CD4-positive, alpha-beta T cell treated with Interferon gamma for 1 hour (primary cell): ENCODE measurements around the gene TYW1.
"Not testable (repeated sequence)": the region's sequence is repeated elsewhere in the genome, so short reads cannot be mapped to it uniquely, and the experiment has no call there.

Source experiments
- DNase-seq: peaks from one replicate; pipeline ENCODE4 v3.0.0-alpha.2; 2020

Gene TYW1, protein sequence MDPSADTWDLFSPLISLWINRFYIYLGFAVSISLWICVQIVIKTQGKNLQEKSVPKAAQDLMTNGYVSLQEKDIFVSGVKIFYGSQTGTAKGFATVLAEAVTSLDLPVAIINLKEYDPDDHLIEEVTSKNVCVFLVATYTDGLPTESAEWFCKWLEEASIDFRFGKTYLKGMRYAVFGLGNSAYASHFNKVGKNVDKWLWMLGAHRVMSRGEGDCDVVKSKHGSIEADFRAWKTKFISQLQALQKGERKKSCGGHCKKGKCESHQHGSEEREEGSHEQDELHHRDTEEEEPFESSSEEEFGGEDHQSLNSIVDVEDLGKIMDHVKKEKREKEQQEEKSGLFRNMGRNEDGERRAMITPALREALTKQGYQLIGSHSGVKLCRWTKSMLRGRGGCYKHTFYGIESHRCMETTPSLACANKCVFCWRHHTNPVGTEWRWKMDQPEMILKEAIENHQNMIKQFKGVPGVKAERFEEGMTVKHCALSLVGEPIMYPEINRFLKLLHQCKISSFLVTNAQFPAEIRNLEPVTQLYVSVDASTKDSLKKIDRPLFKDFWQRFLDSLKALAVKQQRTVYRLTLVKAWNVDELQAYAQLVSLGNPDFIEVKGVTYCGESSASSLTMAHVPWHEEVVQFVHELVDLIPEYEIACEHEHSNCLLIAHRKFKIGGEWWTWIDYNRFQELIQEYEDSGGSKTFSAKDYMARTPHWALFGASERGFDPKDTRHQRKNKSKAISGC

DNA sequence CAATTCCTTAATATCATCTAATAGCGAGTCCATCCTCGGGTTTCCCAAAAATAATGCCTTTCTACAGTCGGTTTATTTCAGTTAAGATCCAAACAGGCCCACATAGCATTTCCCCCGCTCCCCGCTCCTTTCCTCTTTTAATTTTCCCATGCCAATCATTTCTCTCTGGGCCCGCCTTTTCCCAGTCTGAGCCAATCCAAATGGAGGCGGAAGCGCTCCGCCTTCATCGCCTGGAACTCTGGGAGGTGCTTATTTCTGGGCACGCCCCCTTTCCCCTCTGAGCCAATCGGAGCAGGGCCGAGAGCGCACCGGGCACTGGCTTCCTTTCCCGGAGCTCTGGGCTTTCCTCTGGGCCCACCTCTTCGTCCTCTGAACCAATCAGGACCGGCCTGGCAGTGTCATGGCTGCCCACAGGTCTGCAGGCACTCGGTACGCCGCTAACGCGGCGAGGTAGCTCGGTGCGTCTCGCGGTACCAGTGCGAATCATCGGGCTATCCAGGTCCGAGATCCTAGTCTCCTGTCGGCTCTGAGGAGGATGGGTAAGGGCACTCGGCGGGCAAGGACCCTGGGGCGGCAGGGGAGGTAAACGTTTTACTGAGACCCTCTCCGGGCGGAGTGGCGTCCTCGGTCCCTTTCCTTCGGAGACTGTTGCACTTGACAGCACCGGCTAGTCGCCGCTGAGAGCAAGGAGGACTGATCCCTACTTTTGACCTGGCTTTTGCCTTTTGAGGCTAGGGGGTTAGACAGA is at the start of gene TYW1:
Gene TYW1 (plus strand): TSS at position 390 of the 748 bp plus-strand sequence. CDS start 146 bp downstream, at position 536.
- DNase-seq: peak; percentile 98

DNA sequence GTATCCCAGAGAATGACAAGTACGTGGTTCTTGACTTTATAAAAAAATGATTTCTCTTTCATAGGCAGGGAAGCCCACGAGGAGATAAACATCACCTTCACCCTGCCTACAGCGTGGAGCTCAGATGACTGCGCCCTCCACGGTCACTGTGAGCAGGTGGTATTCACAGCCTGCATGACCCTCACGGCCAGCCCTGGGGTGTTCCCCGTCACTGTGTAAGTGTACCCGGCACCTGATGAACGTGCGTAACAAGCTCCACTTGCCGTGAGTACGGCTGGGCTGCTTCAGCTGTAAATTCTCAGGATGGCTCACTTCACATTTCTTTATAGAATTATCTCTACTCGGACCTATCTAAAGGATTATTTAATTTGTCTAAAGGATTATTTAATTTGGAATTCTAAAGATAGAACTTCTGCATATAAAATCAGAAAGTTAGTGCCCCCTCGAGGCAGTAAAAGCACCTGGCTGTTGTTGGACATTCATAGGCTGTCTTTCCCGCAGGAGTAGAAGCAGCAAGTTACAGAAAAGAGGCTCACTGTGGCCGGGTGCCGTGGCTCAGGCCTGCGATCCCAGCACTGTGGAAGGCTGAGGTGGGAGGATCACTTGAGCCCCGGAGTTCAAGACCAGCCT is 48.0 kb upstream of the TYW1 start:
- DNase-seq: no peak

DNA sequence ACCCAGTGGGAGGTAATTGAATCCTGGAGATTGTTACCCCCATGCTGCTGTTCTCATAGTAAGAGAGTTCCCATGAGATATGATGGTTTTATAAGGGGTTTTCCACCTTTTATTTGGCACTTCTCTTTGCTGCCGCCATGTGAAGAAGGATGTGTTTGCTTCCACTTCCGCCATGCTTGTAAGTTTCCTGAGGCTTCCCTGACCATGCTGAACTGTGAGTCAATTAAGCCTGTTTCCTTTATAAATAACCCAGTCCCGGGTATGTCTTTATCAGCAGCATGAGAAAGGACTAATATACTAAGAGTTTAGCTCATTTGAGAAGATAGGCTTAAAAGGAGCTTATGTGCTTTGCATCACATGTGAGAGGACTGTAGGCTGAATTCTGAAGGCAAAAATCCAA is 46.3 kb upstream of the TYW1 start:
- DNase-seq: no peak

DNA sequence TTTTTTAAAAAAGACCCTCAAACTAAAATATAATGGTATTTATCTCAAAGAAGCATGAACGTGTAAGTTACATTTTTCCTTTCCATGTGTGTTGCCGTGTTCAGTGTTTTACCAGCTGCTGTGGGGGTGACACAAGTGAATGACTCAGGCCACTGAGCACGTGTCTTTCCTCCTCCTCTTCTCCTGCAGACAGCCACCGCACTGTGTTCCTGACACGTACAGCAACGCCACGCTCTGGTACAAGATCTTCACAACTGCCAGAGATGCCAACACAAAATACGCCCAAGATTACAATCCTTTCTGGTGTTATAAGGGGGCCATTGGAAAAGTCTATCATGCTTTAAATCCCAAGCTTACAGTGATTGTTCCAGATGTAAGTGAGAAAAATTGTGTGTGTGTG is 45.9 kb upstream of the TYW1 start:
- no peak for DNase-seq

DNA sequence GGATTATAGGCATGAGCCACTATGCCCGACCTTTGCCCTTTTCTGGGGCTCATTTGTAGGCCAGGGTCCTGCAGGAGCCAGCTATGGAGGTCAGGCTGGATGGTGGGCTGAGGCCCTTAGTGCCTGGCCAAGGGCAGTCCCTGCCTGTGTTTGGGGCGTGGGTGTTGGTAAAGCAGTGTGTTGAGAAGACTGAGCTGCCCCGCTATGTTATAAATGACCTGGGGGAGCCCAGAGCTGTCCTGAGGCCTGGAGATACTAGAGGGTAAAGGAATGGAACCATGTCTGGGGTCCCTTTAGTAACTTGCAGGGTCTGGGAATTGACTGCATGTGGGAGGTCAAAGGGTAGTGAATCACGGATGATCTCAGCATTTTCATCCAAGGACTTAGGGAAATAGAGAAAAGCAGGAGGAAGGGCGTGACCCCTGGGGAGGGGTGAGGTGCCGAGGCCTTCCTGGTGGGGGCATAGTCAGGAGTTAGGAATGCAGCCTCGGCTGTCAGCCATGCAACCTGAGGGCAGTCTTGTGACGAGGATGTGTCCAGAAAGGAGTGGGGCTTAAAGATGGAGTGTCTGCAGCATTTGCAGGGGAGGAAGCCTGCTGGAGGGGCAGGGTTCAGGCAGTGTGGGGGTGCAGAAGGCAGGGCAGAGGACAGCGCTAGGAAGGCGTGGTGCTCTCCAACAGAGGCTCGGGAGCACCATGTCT is 44.1 kb upstream of the TYW1 start:
- no peak for DNase-seq

DNA sequence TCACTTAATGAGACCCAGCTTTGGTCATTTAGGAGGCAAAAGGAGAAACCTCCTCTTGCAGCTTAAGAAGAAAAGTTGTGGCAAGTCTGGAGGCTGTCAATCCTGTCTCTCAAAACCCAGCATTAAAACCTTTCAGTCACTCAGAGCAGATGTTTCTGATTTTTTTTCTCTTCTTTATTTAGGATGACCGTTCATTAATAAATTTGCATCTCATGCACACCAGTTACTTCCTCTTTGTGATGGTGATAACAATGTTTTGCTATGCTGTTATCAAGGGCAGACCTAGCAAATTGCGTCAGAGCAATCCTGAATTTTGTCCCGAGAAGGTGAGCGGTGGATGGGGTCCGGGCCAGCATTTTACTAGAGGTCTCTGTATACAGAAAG is 43.6 kb upstream of the TYW1 start:
- no peak for DNase-seq

DNA sequence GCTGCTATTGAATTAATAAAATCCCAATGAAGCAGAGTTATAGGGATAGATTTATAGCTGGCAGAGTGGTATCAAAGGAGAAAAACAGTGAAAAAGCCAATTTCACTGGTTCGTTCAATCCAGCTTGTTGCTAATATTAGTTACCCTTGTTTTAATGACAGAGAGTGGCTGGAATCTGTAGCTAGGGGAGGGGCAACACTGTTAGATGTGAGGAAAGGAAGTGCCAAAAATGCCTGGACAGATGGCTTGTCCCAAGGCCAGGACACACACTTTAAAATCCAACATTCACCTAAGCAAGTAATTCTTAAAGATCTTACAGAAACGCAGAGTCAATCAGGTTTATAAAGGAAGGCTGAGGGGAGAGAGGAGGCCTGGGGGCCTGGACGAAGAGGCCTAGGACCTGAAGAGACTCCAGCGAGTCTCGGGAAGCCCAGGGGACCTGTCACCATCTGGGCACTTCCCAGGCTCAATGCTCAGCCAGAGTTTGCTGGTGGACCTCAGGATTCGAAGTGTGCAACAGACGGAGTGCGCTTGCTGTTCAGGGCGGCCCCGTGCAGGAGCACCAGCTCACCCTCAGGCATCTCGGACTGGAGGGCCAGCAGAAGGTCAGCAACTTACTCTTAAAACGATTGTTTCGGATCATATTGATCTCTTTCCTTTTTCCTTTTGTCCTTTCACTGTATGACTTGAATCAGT is 38.9 kb upstream of the TYW1 start:
- no peak for DNase-seq

DNA sequence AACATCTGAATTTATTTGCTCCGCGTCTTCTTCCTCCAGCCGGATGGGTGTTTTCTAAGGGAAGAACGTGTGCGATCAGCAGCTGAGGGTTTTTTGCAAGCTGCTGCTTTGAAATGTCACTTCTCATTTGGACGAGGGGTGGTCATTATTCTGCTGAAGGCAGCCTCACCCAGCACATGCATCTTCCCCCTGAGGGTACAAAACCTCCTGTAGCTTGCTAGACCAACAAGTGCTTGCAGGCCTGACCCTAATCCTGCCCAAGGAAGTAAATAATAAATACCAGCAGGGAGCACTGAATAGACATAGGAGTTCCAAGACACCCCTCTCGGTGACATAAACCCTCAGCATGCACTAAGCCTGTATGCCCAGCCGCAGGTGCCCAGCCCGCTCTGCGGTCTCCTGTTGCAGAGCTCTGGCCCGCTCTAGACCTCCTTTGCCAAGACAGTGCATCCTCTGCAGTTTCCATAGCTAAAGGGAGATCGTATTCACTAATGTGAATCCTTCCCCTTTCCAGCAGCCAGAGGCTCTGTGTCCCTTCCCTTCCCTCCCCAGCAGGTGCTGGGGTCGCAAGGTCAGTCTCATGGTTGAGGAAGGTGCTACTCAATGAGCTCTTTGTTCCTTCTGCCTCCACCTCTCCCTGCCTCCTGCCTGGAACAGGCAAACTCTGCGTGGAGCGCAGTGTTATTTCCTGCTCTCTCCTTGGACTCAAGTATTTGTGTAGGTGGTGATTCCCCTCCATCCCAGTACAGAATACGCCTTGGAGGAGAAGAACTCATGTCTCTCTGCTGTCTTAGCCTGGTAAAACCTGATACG is 37.9 kb upstream of the TYW1 start:
- no peak for DNase-seq

DNA sequence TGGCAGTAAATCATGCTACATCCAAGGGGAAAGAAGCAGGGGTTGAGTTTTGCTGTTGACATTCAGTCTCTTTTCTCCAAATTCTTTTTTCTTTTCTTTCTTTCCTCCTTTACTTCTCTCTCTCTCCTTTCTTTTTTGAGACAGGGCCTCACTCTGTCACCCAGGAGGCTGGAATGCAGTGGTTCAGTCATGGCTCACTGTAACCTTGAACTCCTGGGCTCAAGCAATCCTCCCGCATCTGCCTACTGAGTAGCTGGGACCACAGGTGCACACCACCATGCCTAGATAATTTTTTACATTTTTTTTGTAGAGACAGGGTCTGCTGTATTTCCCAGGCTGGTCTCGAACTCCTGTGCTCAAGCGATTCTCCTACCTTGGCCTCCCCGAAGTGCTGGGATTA is 36.4 kb upstream of the TYW1 start:
- DNase-seq: no peak

DNA sequence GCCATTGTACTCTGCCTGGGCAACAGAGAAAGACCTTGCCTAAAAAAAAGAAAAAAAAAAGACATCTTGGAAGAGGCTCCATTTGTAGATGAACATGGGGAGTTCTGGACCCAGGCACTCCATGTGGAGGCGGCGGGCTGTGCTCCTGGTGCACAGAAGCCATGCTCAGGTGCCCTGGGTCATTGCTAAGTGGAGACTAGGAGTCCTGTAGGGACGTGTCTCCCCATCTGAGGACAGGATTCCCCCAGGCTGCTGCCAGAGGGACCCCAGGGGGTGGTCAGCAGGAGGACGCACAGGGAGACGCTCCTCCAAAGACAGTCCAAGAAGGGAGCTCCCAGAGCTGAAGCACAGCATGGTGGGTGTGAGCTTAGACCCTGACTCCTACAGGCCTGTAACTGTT is 35.5 kb upstream of the TYW1 start:
- DNase-seq: no peak

DNA sequence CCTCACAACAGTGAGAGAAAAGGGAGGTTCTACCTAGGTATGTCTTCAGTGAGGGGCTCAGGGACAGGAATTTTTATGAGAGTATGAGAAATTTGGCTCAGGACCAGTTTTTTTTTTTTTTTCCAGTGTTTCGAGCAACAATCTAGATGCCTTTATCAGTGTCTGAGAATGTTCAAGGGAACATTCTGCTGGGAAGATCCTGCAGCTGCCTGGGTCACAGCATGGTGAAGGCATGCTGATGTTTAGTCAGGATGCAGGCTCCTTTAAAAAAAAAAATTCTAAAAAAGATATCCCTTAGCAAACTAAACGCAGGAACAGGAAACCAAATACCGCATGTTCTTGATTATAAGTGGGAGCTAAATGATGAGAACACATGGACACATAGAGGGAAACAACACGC is 32.2 kb upstream of the TYW1 start:
- DNase-seq: no peak

DNA sequence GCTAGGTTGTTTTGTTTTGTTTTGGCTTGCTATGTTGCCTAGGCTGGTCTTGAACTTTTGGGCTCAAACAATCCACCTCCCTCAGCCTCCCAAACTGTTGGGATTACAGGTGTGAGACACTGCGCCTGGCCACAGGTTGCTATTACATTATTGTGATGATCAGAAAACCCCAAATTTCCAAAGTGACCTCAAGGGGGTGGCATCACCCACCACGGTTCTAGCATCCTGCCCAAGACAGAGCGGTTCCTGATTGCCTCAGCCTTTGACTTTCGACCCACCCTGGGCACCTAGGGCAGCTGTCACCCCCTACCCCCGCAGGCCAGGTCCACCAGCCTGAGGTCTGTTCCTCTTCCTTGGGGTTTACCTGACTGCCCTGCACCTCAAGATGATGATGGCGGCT is 29.6 kb upstream of the TYW1 start:
- DNase-seq: no peak

DNA sequence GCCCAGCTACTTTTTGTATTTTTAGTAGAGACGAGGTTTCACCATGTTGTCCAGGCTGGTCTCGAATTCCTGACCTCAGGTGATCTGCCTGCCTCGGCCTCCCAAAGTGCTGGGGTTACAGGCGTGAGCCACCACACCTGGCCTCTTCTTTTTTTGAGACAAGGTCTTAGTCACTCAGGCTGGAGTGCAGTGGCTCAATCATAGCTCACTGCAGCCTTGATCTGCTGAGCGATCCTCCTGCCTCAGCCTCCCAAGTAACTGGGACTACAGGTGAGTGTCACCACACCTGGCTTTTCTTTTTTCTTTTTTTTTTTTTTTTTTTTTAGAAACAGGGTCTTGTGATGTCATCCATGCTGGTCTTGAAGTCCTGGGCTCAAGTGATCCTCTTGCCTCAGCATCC is 27.6 kb upstream of the TYW1 start:
- DNase-seq: not testable (repeated sequence)

DNA sequence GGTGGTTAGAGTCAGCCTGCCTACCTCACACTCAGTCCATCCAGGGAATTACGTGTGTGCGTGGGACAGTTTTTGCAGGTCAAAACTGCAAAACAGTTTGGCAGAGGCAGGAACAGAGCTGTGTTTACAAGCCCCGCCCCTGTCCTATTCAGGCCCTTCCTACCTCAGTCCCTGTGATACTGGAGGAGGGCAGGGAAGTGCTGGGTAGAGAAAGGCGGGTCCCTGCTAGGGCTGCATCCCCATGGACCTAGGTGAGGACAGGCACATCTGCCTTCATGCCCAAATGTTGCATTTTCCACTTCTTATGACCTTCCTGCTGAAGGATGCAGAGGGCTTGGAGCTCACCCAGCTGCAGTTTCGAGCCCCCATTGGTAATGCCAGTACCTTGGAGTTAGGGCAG is 26.3 kb upstream of the TYW1 start:
- DNase-seq: no peak

DNA sequence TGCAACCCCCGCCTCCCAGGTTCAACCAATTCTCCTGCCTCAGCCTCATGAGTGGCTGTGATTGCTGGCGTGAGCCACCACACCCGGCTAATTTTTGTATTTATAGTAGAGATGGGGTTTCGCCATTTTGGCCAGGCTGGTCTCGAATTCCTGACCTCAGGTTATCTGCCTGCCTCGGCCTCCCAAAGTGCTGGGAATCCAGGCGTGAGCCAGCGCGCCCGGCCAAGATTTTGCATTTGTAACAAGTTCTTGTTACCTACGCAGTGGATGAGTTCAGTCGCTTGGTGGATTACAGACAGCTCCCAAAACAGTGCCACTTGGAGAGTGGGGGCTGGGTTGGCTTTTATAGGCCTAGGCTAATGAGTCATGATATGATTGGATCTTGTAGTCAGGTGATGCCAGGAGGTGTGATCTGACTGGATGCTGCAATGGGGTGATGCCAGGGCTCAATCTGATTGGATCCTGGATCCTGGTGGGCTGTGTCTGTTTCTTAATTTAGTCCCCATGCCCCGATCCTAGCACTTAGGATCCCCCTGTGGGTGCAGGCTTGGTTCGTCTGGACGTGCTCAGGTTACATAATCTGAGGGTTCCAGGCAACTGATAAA is 21.5 kb upstream of the TYW1 start:
- no peak for DNase-seq

DNA sequence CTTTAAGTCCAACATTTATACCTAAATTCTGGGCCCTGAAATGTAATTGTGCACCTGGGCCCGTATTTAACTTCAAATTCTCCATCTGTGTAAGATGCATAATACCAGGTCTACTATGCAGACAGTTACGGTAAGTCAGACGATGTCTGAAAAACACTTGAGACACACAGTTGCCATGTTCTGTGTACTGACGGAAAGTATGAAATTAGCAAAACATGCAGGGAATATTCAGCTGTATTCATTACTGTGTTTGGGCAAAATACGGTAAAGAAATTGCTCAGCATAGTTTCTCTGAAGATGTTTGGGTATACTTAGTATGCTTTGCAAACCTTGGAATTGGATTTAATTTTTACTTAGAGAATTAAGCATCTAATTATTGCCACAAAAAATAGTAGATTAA is 18.3 kb upstream of the TYW1 start:
- not testable (repeated sequence) for DNase-seq

DNA sequence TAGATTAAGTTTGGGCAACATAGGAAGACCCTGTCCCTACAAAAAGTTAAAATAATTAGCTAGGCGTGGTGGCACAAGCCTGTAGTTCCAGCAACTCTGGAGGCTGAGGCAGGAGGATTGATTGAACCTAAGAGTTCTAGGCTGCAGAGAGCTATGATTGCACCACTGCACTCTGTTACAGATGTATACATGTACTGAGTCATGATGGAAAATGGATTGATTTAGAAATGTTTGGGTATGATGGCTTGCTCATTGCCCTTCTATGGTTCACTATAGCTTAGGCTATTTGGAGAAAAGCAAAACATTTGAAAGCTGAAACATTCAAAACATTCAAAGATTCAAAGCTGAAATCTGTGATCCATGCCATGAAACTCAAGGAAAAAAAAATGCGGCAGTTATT is 17.6 kb upstream of the TYW1 start:
- DNase-seq: not testable (repeated sequence)

DNA sequence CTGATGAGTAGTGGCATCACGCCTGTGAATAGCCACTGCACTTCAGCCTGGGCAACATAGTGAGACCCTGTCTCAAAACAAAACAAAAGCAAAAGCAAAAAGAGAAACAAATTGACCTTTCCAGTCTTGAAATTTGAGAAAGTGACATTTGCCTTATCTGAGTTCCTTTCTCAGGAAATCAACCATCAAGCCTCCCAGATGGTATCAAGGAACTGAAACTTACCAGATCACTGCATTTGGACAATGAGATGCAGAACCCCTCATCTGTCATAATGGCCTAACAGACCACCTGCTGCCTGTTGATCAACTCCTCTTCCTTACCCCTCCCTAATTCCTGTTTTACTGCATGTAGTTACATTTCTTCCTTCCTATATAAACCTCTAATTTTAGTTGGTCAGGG is 16.3 kb upstream of the TYW1 start:
- DNase-seq: not testable (repeated sequence)

DNA sequence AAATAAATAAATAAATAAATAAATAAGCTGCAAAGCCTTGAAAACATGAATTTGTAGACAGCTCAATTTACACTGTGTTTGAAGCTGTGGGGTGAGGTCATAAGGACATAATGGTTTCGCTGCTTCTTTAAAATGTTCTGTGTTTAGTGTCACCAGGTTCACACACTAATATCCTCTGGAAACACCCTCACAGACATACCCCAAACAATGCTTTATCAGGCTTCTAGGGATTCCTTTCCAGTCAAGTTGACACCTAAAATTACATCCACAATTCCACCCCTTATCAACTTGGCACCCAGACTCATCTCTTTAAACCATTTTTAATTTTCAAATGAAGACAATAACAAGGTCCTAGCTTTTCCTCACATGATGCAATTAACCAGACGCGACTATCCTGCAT is 7.1 kb upstream of the TYW1 start:
- DNase-seq: not testable (repeated sequence)

DNA sequence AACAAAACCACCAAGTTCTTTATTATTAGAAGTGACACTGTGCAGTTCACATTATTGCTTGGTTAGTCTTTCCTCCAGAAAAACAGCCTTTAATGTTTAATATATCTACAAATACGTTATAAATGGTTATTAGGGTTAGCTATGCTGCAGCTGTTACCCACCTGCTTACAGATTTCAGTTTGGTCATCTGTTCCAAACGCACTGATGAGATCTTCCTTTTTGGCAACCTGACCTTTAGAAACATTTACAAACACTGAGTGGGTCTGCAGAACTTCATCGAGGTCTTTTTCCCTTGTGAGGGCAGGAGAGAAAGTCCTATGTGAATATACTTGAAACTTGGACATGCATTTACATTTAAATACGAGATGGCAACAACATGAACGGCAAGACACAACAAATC is 2.6 kb upstream of the TYW1 start:
- not testable (repeated sequence) for DNase-seq

DNA sequence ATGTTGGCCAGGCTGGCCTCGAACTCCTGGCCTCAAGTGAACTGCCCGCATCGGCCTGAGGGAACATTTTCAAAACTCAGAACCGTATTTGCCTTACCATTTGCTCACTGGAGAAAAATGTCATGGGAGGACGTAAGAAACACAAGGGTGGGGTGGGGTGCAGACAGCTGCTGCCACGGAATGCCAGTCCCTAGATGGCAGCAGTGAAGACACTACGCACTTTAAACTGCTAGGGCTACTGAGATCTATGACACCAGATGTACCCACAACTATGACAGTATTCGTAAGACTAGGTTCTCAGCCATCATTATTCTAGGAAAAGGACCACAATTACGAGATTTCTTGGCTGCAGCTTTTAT is 2.0 kb upstream of the TYW1 start:
- peak; percentile 79 for DNase-seq
